Ishikawa (cell line): ENCODE results near the gene LIN28B.

Source experiments
- CEBPB ChIP-seq: IDR thresholded peaks from 2 replicates; pipeline ENCODE4 v1.6.1; 2012
- CREB1 ChIP-seq: IDR thresholded peaks from 2 replicates; pipeline ENCODE4 v1.6.1; 2012; ENCODE audit warnings: low read depth
- EGR1 ChIP-seq: IDR thresholded peaks from 2 replicates; pipeline ENCODE4 v1.6.1; 2012
- EP300 ChIP-seq: IDR thresholded peaks from 2 replicates; pipeline ENCODE4 v1.6.1; 2012; ENCODE audit warnings: borderline replicate concordance
- FOXM1 ChIP-seq: IDR thresholded peaks from 2 replicates; pipeline ENCODE4 v1.6.1; 2012; ENCODE audit warnings: low read depth, borderline replicate concordance
- NFIC ChIP-seq: IDR thresholded peaks from 2 replicates; pipeline ENCODE4 v1.6.1; 2012
- RAD21 ChIP-seq: IDR thresholded peaks from 2 replicates; pipeline ENCODE4 v1.6.1; 2012; ENCODE audit warnings: low read depth
- TAF1 ChIP-seq: IDR thresholded peaks from 2 replicates; pipeline ENCODE4 v1.6.1; 2012; ENCODE audit warnings: low read depth, mild to moderate bottlenecking
- TCF12 ChIP-seq: IDR thresholded peaks from 2 replicates; pipeline ENCODE4 v1.6.1; 2012; ENCODE audit warnings: low read depth
- TEAD4 ChIP-seq: IDR thresholded peaks from 2 replicates; pipeline ENCODE4 v1.6.1; 2012
- YY1 ChIP-seq: IDR thresholded peaks from 2 replicates; pipeline ENCODE4 v1.6.1; 2012; ENCODE audit warnings: low read depth
- ZBTB7A ChIP-seq: IDR thresholded peaks from 2 replicates; pipeline ENCODE4 v1.6.1; 2012; ENCODE audit warnings: low read depth
- TF ChIP-seq, protein P1 (sequence below): IDR thresholded peaks from 2 replicates; pipeline ENCODE4 v1.6.1; 2012; ENCODE audit warnings: low read depth, mild to moderate bottlenecking
- TF ChIP-seq, protein P2 (sequence below): IDR thresholded peaks from 2 replicates; pipeline ENCODE4 v1.6.1; 2012
- TF ChIP-seq, protein P3 (sequence below): IDR thresholded peaks from 2 replicates; pipeline ENCODE4 v1.6.1; 2012

LIN28B gene

DNA sequence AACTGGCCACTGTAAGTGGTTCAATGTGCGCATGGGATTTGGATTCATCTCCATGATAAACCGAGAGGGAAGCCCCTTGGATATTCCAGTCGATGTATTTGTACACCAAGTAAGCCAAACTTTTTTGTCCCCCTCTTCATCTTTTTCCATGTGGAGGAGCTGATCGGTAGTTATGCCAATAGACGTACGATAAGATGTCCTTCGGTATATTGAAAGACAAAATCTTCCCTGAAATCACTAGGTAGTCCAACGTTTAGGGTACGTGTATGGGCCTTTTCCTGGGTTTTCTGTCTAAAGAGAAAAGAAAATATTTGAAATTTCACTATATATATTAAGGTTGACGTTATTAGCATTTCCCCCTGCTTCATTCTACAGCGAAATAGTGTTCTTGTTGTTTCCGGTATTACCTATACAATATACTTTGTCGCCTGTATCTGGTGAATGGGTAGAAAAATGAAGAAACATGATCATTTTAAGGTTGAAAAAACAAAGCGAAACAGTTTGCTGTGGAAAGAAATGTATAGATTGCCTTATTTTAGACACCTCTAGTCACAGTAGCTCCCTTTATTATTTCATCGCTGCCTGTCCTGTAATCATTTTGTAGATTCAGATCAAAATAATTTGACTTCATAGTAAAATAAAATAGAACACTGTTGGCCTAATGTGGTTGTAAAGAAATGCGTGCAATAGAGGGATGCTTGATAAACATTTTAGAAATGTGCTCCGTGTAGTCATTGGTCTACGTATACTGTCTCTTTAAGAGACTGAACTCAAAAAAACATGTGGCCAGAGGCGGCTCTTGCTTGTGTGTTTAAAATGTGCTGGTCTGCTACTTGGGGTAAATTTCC lies 1.5 kb downstream of the LIN28B start:
- TF ChIP-seq EP300 (no peak), TAF1 (no peak), NFIC (no peak), TCF12 (no peak), EGR1 (no peak), CEBPB (no peak), YY1 (no peak), FOXM1 (no peak), CREB1 (no peak), ZBTB7A (no peak), RAD21 (no peak), TEAD4 (no peak)
- TF ChIP-seq, protein P1, sequence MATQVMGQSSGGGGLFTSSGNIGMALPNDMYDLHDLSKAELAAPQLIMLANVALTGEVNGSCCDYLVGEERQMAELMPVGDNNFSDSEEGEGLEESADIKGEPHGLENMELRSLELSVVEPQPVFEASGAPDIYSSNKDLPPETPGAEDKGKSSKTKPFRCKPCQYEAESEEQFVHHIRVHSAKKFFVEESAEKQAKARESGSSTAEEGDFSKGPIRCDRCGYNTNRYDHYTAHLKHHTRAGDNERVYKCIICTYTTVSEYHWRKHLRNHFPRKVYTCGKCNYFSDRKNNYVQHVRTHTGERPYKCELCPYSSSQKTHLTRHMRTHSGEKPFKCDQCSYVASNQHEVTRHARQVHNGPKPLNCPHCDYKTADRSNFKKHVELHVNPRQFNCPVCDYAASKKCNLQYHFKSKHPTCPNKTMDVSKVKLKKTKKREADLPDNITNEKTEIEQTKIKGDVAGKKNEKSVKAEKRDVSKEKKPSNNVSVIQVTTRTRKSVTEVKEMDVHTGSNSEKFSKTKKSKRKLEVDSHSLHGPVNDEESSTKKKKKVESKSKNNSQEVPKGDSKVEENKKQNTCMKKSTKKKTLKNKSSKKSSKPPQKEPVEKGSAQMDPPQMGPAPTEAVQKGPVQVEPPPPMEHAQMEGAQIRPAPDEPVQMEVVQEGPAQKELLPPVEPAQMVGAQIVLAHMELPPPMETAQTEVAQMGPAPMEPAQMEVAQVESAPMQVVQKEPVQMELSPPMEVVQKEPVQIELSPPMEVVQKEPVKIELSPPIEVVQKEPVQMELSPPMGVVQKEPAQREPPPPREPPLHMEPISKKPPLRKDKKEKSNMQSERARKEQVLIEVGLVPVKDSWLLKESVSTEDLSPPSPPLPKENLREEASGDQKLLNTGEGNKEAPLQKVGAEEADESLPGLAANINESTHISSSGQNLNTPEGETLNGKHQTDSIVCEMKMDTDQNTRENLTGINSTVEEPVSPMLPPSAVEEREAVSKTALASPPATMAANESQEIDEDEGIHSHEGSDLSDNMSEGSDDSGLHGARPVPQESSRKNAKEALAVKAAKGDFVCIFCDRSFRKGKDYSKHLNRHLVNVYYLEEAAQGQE = no peak
- TF ChIP-seq, protein P2, sequence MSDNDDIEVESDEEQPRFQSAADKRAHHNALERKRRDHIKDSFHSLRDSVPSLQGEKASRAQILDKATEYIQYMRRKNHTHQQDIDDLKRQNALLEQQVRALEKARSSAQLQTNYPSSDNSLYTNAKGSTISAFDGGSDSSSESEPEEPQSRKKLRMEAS = no peak
- TF ChIP-seq, protein P3, sequence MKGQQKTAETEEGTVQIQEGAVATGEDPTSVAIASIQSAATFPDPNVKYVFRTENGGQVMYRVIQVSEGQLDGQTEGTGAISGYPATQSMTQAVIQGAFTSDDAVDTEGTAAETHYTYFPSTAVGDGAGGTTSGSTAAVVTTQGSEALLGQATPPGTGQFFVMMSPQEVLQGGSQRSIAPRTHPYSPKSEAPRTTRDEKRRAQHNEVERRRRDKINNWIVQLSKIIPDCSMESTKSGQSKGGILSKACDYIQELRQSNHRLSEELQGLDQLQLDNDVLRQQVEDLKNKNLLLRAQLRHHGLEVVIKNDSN = no peak

DNA sequence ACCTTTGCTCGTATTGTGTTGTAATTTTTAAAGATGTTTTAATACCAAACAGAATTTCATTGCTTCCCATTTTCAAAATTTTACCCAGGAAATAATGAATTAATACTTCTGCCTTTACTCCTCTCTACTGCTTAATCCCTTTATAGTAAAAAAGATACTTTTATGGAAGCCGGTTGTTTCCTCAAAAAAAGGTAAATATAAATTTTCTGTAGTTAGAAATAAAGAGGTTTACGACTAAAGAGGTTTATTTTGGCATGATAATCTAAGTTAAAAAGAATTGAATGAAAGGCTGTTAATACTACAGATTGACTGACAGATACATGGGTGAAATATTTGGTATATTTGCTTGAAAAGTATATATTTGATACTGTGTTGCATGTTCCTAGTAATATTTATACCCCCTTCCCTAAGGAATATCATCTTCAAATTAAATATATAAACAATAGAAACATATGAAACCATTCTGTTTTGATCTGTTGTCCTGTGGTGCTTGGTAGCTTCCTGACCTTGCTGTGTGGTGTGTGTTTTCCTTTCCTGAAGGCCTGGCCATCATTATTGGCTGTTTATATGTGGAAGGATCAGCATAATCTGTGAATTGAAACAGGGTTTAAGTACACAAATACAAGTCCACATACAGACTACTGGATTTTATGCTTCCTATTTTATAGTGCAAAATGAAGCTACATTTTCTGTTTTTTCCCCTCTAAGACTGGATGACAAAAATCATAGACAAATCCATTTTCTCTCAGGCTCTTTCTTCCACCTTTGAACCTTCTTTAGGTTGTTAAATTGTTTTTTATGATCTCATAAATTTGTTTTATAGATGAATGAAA lies 2.3 kb downstream of the LIN28B start:
- TF ChIP-seq RAD21 (no peak), EGR1 (no peak), NFIC (no peak), FOXM1 (no peak), EP300 (no peak), ZBTB7A (no peak), CEBPB (no peak), TAF1 (no peak), YY1 (no peak), TEAD4 (no peak), CREB1 (no peak), TCF12 (no peak)
- TF ChIP-seq, protein P2 = no peak
- TF ChIP-seq, protein P1 = no peak
- TF ChIP-seq, protein P3 = no peak

DNA sequence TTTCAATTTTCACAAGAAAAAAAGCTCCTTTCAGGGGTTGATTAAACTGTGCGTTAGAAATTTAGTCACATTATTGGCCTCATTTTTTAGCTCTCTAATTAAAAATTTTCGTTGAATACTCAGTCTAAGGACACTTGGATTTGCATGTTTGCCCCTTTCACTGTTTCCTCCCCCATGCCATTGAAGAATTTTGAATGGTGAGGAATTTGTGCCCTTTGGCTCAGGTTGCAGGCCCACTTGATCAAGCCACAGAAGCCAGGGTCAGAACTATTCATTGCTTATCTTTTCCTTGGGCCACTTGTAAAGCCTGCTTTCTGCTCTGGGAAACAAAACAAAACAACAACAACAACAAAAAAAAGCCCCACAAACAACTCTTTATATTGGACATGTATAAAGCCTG lies 12.2 kb downstream of the LIN28B start:
- TF ChIP-seq EGR1 (no peak), TCF12 (no peak), NFIC (no peak), TAF1 (no peak), CREB1 (no peak), YY1 (no peak), TEAD4 (no peak), ZBTB7A (no peak), EP300 (no peak), RAD21 (no peak), FOXM1 (no peak), CEBPB (no peak)
- TF ChIP-seq, protein P2 = no peak
- TF ChIP-seq, protein P3 = no peak
- TF ChIP-seq, protein P1 = no peak
